Measurements from ENCODE around the gene TMEM54.
A peak's percentile ranks its signal among the peaks of the same experiment; 100 is the strongest.

The TMEM54 gene

DNA sequence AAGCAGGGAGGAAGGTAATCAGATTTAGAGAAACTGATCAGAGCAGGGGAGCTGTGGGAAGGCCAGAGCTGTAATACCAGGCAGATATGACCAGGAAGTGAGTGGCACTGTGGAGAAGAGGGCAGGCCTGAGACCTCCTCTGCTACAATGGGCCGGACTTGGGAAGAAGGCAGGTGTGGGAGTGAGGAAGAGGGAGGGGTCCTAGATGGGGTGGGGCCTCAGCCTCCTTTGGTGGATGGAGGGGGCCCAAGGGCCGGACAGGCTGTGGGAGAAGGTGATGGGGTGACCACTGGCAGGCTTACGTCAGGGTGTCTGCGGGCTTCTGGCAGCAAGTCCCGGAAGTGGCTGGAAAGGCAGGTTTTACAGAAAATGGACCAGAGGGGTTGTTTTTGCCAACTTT is 19.9 kb downstream of the TMEM54 start:
- no peak overlapping the region for H3K4me3 ChIP-seq (ENCODE audit: low read depth, low read length)
- TF ChIP-seq, protein P1, sequence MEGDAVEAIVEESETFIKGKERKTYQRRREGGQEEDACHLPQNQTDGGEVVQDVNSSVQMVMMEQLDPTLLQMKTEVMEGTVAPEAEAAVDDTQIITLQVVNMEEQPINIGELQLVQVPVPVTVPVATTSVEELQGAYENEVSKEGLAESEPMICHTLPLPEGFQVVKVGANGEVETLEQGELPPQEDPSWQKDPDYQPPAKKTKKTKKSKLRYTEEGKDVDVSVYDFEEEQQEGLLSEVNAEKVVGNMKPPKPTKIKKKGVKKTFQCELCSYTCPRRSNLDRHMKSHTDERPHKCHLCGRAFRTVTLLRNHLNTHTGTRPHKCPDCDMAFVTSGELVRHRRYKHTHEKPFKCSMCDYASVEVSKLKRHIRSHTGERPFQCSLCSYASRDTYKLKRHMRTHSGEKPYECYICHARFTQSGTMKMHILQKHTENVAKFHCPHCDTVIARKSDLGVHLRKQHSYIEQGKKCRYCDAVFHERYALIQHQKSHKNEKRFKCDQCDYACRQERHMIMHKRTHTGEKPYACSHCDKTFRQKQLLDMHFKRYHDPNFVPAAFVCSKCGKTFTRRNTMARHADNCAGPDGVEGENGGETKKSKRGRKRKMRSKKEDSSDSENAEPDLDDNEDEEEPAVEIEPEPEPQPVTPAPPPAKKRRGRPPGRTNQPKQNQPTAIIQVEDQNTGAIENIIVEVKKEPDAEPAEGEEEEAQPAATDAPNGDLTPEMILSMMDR (IDR thresholded peaks at IDR 0.05; ENCODE audit: low read depth, low read length, missing control alignments) = no peak
- no peak for DNase-seq (ENCODE audit: low read depth)

DNA sequence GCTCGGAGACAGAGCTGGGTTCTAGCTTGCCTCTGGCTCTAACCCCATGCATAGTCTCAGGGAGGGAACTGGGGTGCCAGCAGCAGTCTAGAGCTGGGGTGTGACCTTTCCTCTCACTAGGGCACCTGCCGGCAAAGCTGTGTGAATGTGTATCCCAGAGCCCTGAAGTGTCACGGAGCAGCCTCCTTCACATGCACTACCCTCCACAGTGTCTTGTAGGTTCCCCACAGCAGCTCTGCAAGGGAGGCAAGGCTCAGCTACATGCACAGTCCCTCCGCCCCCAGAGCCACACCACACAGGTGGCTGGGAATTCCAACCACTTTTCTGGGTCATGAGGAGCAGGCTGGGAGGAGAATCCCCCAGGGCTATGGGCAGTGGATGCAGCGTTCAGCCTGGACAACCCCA is 22.6 kb downstream of the TMEM54 start:
- H3K4me3 ChIP-seq (ENCODE audit: low read depth, low read length) = no peak overlapping the region
- no peak for DNase-seq (ENCODE audit: low read depth)
- TF ChIP-seq, protein P1 (IDR thresholded peaks at IDR 0.05; ENCODE audit: low read depth, low read length, missing control alignments) = no peak

DNA sequence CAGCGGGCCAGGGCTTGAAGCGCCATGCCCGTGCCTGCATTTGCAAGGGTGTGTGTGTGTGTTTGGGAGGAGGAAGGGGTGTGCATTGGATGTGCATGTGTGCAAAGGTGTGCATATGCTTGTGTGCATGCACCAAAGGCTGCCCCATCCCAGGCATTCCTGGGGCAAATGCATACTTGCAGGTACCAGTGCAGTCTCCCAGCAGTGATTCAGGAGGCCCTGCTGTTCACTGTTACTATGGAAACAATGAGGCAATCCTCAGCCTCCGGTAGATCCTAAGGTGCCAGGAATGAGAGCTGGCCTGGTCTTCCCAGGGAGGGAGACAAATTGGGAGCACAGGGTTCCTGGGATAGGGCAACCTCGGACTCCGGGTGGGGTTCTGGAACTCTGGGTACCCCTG is 23.0 kb downstream of the TMEM54 start:
- TF ChIP-seq, protein P1 (IDR thresholded peaks at IDR 0.05; ENCODE audit: low read depth, low read length, missing control alignments) = no peak
- DNase-seq (ENCODE audit: low read depth) = no peak

DNA sequence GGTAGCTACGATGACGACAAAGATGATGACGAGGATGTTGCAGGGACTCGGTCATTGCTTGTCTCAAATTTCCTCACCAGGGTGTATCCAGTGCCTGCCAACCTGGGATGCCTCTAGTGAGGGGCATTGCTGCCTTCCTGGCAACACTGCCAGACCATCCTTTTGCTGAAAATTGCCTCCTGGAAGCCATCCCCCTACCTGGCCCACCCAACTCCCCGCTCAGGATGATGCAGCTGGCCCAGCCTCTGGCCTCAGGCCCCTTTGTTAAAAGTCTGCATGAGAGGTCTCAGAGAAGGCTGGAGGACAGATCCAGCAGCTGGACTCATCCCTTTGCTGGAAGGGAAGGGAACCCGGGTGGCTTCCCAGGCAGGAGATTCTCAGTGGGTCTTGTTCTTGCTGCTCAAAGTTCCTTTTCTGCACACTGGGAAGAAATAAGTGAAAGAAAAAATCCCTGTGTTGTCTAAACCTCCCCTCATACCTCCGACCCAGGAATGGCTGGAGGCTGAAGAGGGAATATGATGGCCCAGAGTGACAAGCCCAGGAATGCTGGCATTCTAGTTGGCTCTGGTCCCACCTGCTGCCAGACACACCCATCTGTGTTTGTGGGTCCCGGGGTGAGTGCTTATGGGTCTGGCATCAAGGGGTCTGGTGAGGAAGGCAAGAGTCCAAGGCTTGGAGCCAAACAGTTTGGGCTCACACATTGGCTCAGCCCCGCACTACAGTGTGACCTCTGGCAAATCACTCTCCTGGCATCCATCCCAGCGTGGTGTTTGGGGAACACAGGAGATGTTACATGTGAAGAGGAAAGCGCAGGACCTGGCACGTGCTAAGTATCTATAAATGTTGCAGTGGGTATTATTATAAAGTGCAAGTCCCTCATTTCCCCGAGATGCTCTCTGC is 23.7 kb downstream of the TMEM54 start:
- no peak overlapping the region for H3K4me3 ChIP-seq (ENCODE audit: low read depth, low read length)
- TF ChIP-seq, protein P1 (IDR thresholded peaks at IDR 0.05; ENCODE audit: low read depth, low read length, missing control alignments) = no peak
- DNase-seq (ENCODE audit: low read depth) = no peak

More for the DNA sequence above, 23.0 kb downstream of the TMEM54 start:
- H3K4me3 ChIP-seq (ENCODE audit: low read depth, low read length) = no peak overlapping the region

DNA sequence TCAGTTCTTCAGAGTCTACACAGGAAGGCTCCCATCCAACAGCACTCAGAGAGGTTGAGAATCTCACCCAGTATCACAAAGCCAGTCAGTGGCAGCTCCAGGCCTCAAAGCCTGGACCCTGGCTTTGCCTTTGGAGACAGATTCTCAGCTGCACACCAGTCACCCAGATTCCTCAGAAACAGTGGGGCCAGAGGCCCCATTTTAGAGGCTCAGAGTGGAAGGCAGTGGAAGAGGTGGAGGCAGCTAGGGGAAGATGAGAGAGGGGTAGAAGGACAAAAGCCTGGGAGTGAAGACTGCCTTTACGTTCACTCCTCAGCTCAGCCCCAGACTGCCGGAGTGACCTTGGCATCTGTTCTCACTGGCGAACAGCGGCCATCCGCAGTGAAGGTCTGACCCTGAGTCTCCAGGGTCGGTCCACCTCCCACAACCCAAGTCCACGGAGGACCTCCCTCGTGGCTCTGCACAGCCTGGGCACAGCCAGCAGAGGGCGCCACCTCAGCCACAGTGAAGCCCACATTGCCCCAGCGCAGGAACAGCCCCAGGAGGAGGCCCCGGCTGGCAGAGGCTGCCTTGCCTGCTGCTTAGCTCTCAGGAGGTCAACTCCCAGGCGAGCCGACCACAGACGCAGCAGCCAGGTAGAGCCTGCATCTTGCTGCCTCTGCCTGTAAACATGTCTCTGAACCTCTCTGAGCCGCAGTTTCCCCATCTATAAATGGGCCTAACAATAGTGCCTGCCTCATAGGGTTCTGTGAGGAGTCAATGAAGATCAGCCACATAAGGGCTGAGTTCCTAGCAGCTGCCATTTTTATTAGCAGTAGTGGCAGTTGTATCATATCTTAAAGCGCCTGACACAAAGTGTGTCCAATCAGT is 24.6 kb downstream of the TMEM54 start:
- DNase-seq (ENCODE audit: low read depth) = no peak
- TF ChIP-seq, protein P1 (IDR thresholded peaks at IDR 0.05; ENCODE audit: low read depth, low read length, missing control alignments) = peak; percentile 99
- no peak overlapping the region for H3K4me3 ChIP-seq (ENCODE audit: low read depth, low read length)

DNA sequence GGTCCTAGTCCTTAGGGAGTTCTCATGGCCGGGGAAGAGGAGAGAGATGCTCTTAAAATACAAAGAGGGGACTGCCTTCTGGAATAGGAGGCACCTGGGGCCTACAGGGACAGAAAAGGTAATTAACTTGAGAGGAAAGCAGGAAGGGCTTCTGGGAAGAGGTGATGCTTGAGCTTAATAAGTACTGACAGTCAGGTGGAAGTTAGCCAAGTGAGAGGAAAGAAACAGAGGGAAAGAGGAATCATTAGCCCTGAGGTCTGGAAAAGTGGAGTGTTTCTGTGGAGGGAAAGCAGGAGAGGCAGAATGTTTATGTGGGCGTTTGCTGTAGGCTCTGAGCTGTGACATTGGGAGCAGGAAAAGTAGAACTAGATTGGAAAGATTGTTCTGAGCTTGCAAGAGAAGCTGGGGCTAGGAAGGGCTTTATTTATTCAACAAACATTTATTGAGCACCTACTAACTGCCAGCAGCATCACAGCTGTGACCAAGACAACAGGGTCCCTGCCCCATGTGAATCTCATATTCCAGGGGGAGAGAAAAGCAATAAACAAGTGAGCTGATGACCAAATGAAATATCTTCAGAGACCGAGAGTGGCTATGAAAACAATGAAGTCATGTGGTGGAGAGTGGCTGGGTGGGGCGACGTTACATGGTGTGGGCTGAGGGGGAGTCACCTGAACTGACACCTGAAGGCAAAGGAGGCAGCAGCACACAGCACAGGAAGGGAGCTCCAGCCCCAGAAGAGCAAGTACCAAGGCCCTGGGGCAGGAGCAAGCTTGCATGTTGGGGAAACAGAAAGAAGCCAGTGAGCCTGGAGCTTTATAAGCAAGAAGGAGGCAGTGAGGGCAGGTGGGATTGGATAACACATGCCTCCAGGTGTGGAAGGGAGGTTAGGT is 26.1 kb downstream of the TMEM54 start:
- DNase-seq (ENCODE audit: low read depth) = no peak
- H3K4me3 ChIP-seq (ENCODE audit: low read depth, low read length) = no peak overlapping the region
- TF ChIP-seq, protein P1 (IDR thresholded peaks at IDR 0.05; ENCODE audit: low read depth, low read length, missing control alignments) = no peak
